ENCODE data around the gene ARHGAP12.

ARHGAP12 gene

DNA sequence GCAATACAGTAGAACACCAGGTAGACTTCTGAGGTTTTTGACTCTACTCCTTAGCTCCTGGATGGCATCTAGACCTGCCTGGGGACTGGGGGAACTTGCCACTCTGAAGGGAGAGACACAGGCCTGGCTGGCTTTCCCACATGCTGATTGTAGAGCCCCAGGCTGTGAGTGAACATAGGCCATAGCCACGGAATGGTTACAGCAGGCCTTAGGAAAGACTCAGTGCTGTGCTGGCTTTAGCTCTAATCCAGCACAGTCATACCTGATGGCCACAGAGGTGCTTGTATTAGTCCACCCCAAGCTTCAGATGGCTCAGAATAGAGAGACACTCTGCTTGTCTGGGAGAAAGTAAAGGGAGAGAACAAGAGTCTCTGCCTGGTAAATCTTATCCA lies 35.0 kb upstream of the ARHGAP12 start:
- Histone ChIP-seq H3K4me2 (ENCODE audit: low read length) (no peak overlapping the region), H3K4me3 (ENCODE audit: low read length) (no peak overlapping the region), H4K20me1 (ENCODE audit: control insufficient read depth, insufficient read depth, low read depth, low read length) (no peaks in the 10 kb centered on the region), H3K9me3 (ENCODE audit: control insufficient read depth, insufficient read depth, low read length) (no peaks in the 10 kb centered on the region), H3K79me2 (ENCODE audit: control insufficient read depth, low read length) (no peaks in the 10 kb centered on the region), H3K4me1 (ENCODE audit: control insufficient read depth, low read length) (no peaks in the 10 kb centered on the region), H3F3A (ENCODE audit: control insufficient read depth, insufficient read depth) (no peaks in the 10 kb centered on the region), H3K9me2 (replicated peaks; ENCODE audit: control insufficient read depth, low read length) (no peaks in the 10 kb centered on the region), H3K36me3 (ENCODE audit: control insufficient read depth, low read length) (no peaks in the 10 kb centered on the region), H3K27me3 (ENCODE audit: control insufficient read depth, low read length) (no peaks in the 10 kb centered on the region), H3K27ac (ENCODE audit: low read depth, low read length) (no peak overlapping the region)
- TF ChIP-seq EZH2phosphoT487 (IDR thresholded peaks at IDR 0.05; ENCODE audit: borderline replicate concordance, low read length): no peak
- TF ChIP-seq, protein P1, sequence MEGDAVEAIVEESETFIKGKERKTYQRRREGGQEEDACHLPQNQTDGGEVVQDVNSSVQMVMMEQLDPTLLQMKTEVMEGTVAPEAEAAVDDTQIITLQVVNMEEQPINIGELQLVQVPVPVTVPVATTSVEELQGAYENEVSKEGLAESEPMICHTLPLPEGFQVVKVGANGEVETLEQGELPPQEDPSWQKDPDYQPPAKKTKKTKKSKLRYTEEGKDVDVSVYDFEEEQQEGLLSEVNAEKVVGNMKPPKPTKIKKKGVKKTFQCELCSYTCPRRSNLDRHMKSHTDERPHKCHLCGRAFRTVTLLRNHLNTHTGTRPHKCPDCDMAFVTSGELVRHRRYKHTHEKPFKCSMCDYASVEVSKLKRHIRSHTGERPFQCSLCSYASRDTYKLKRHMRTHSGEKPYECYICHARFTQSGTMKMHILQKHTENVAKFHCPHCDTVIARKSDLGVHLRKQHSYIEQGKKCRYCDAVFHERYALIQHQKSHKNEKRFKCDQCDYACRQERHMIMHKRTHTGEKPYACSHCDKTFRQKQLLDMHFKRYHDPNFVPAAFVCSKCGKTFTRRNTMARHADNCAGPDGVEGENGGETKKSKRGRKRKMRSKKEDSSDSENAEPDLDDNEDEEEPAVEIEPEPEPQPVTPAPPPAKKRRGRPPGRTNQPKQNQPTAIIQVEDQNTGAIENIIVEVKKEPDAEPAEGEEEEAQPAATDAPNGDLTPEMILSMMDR (IDR thresholded peaks at IDR 0.05; ENCODE audit: low read depth, low read length, poor library complexity, severe bottlenecking): no peak

DNA sequence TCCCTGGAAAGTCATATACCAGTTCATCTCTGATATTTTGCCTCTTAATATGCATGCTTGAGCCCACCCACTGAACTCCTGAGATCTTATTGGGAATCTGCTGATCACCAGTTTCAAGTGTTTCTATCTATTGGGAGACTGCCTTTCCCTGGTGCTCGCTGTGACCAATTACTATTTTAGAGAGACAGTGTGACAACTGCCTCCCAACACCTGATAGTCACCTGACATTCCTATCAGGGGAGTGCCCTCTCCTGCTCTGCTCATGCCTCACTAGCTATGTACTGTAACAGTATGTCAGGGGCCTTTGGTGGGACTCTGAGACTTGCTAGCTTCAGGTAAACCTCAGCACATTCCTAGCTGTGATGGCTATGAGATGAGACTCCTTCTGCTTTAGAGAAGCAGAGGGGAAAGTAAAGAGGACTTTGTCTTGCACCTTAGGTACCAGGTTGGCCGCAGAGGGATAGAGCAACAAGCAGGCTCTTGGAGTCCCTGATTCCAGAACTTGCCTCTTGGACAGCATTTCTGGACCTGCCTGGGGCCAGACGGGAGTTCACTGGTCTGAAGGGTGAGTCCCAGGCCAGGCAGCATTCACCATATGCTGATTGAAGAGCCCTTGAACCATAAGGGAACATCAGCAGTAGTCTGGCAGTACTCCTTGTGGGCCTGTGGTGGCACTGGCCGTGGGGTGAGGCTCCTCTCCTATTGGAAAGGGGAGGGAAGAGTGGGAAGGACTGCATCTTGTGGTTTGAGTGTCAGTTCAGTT lies 34.4 kb upstream of the ARHGAP12 start:
- Histone ChIP-seq H3K27me3 (ENCODE audit: control insufficient read depth, low read length) (no peaks in the 10 kb centered on the region), H3K36me3 (ENCODE audit: control insufficient read depth, low read length) (no peaks in the 10 kb centered on the region), H4K20me1 (ENCODE audit: control insufficient read depth, insufficient read depth, low read depth, low read length) (no peaks in the 10 kb centered on the region), H3K27ac (ENCODE audit: low read depth, low read length) (no peak overlapping the region), H3K4me1 (ENCODE audit: control insufficient read depth, low read length) (no peaks in the 10 kb centered on the region), H3K9me2 (replicated peaks; ENCODE audit: control insufficient read depth, low read length) (no peaks in the 10 kb centered on the region), H3K79me2 (ENCODE audit: control insufficient read depth, low read length) (no peaks in the 10 kb centered on the region), H3K9me3 (ENCODE audit: control insufficient read depth, insufficient read depth, low read length) (no peaks in the 10 kb centered on the region), H3F3A (ENCODE audit: control insufficient read depth, insufficient read depth) (no peaks in the 10 kb centered on the region), H3K4me2 (ENCODE audit: low read length) (no peak overlapping the region), H3K4me3 (ENCODE audit: low read length) (no peak overlapping the region)
- no peak for TF ChIP-seq EZH2phosphoT487 (IDR thresholded peaks at IDR 0.05; ENCODE audit: borderline replicate concordance, low read length)
- TF ChIP-seq, protein P1 (IDR thresholded peaks at IDR 0.05; ENCODE audit: low read depth, low read length, poor library complexity, severe bottlenecking): no peak

DNA sequence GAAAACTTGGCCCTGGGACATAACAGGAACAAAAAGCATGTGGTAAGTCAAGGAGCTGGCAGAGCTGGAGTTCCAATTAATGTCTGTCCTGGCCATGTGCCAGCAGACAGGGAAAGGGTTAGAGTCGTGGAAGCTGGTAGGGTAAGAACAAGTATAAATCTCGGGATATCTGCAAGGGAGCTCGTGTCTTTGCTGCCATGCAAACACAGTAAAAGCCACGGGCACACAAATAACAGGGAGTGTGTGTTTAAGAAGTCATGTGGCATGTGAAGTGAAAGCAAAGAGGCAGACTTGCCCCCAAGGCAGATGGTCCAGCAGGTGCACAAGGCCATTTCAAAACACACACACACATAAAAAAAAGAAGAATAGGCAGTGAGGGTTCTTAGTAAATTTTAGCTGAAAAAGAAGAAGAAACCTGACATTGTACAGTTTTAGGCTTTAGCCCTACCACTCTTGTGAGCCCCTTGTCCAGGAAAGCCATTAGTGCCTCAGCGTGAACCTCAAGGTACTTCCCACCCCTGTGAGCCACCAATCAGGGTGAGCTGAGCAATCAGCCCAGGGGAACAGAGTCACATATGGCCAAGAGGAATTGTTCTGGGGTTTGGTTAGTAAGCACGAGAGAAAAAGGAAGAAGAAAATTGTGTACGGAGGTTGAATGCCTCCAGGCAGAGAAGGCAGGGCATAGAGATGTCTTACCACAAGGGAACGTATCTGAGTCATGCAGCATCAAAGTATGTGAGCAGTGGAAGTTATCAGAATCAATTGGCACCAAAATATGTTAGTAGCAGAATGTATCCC lies 32.8 kb upstream of the ARHGAP12 start:
- Histone ChIP-seq H3F3A (ENCODE audit: control insufficient read depth, insufficient read depth) (no peaks in the 10 kb centered on the region), H3K4me3 (ENCODE audit: low read length) (no peak overlapping the region), H3K27me3 (ENCODE audit: control insufficient read depth, low read length) (no peaks in the 10 kb centered on the region), H3K27ac (ENCODE audit: low read depth, low read length) (no peak overlapping the region), H3K9me2 (replicated peaks; ENCODE audit: control insufficient read depth, low read length) (no peaks in the 10 kb centered on the region), H3K9me3 (ENCODE audit: control insufficient read depth, insufficient read depth, low read length) (no peaks in the 10 kb centered on the region), H3K36me3 (ENCODE audit: control insufficient read depth, low read length) (no peaks in the 10 kb centered on the region), H3K79me2 (ENCODE audit: control insufficient read depth, low read length) (no peaks in the 10 kb centered on the region), H3K4me1 (ENCODE audit: control insufficient read depth, low read length) (no peaks in the 10 kb centered on the region), H4K20me1 (ENCODE audit: control insufficient read depth, insufficient read depth, low read depth, low read length) (no peaks in the 10 kb centered on the region), H3K4me2 (ENCODE audit: low read length) (no peak overlapping the region)
- TF ChIP-seq, protein P1 (IDR thresholded peaks at IDR 0.05; ENCODE audit: low read depth, low read length, poor library complexity, severe bottlenecking): no peak
- no peak for TF ChIP-seq EZH2phosphoT487 (IDR thresholded peaks at IDR 0.05; ENCODE audit: borderline replicate concordance, low read length)
